HepG2 (cell line): ENCODE results near the gene HLA-DOA. TPM values are rescaled to one million over a fixed set of nuclear protein-coding genes. Genes with fewer than 3 reads are reported as not detected.
A peak's percentile ranks its signal among the peaks of the same experiment; 100 is the strongest.

Experiments used
- AGO2 ChIP-seq: fragments of 200-400 bp; formaldehyde crosslinking; optimal IDR thresholded peaks from 2 replicates; pipeline ENCODE3; 2017; ENCODE audit warnings: mild to moderate bottlenecking, low read depth, low read length, moderate library complexity
- KLF12 ChIP-seq: sonication (generic); formaldehyde crosslinking; IDR thresholded peaks from 2 replicates; pipeline ENCODE4 v1.4.0; 2020; ENCODE audit warnings: missing genetic modification reagents, borderline replicate concordance
- NFIB ChIP-seq: sonication (generic); formaldehyde crosslinking; IDR thresholded peaks from 2 replicates; pipeline ENCODE4 v1.9.0; 2021; ENCODE audit warnings: missing genetic modification reagents, mild to moderate bottlenecking, borderline replicate concordance
- PATZ1 ChIP-seq: sonication (generic); formaldehyde crosslinking; IDR thresholded peaks from 2 replicates; pipeline ENCODE4 v1.4.0; 2020; ENCODE audit warnings: missing genetic modification reagents
- PAX8 ChIP-seq: sonication (generic); formaldehyde crosslinking; IDR thresholded peaks from 2 replicates; pipeline ENCODE4 v1.8.0; 2022; ENCODE audit warnings: mild to moderate bottlenecking, missing genetic modification reagents, borderline replicate concordance
- REST ChIP-seq, 2 experiments: IDR thresholded peaks; 2 replicates each; pipeline ENCODE4 v1.6.1; 2011 to 2012; ENCODE audit warnings: low read length in 2 of 2, borderline replicate concordance in 1 of 2, low read depth in 1 of 2, mild to moderate bottlenecking in 1 of 2, moderate library complexity in 1 of 2
- SMAD9 ChIP-seq: sonication (generic); formaldehyde crosslinking; IDR thresholded peaks from 2 replicates; pipeline ENCODE4 v1.5.1; 2020; ENCODE audit warnings: mild to moderate bottlenecking, missing genetic modification reagents
- ZBTB42 ChIP-seq: sonication (generic); formaldehyde crosslinking; IDR thresholded peaks from 2 replicates; pipeline ENCODE4 v1.5.0; 2020; ENCODE audit warnings: mild to moderate bottlenecking, missing genetic modification reagents
- ZNF136 ChIP-seq: sonication (generic); formaldehyde crosslinking; IDR thresholded peaks from 2 replicates; pipeline ENCODE4 v1.8.1; 2022; ENCODE audit warnings: low read depth, mild to moderate bottlenecking, moderate library complexity, missing genetic modification reagents
- ZNF234 ChIP-seq: sonication (generic); formaldehyde crosslinking; conservative IDR thresholded peaks from 2 replicates; pipeline ENCODE4 v1.5.1; 2020; ENCODE audit warnings: mild to moderate bottlenecking, missing genetic modification reagents
- ZNF660 ChIP-seq: sonication (generic); formaldehyde crosslinking; IDR thresholded peaks from 2 replicates; pipeline ENCODE4 v1.5.1; 2020; ENCODE audit warnings: mild to moderate bottlenecking, low read depth, missing genetic modification reagents, borderline replicate concordance
- ZNF878 ChIP-seq: sonication (generic); formaldehyde crosslinking; IDR thresholded peaks from 2 replicates; pipeline ENCODE4 v1.8.1; 2023; ENCODE audit warnings: mild to moderate bottlenecking, missing genetic modification reagents, moderate library complexity
- polyA plus RNA-seq, 8 experiments: library from polyadenylated mRNA; depleted of rRNA in 3 of 8; stranded (reverse) in 7 of 8; unstranded in 1 of 8; fragments of >200 nt; fragmentation: Illumina TruSeq in 4 of 8; extraction: Trizol in 4 of 8; gene quantifications; 2 replicates each; pipeline versions ENCODE4 v1.2.1 to v1.2.3, GENCODE V29; 2011 to 2016; ENCODE audit warnings: low read depth in 4 of 8, missing spikeins in 1 of 8, mixed read lengths in 1 of 8; ENCODE audit not compliant: insufficient read depth in 1 of 8
- total RNA-seq, 5 experiments: library from RNA; depleted of rRNA; stranded (reverse); fragments of >200 nt; fragmentation: Illumina TruSeq; extraction: Trizol; gene quantifications; 2 replicates each; pipeline ENCODE4 v1.2.3, GENCODE V29; 2016; ENCODE audit warnings: low read depth in 1 of 5
- TF ChIP-seq, protein P1 (sequence below): sonication (generic); formaldehyde crosslinking; IDR thresholded peaks from 2 replicates; pipeline ENCODE4 v1.5.1; 2020; ENCODE audit warnings: mild to moderate bottlenecking, missing genetic modification reagents, moderate library complexity
- TF ChIP-seq, protein P2 (sequence below): sonication (generic); formaldehyde crosslinking; IDR thresholded peaks from 2 replicates; pipeline ENCODE4 v1.4.0; 2020; ENCODE audit warnings: missing genetic modification reagents

The HLA-DOA gene
- total and polyA plus RNA-seq, 2 of the 13 experiments (the other 11 are each of a cell fraction or from before 2014, with no cell fraction given) = 0.03 to 0.09 TPM

GRCh38 chr6:32972353-32973143 lies 36.8 kb downstream of the HLA-DOA start (continued):
- TF ChIP-seq ZNF660 (CRISPR knock-in tag) = 0 out of 2 replicates have a peak, but pooled peaks have one; percentile 28
- TF ChIP-seq AGO2 = peak; percentile 100
- TF ChIP-seq KLF12 = no peak
- no peak for TF ChIP-seq NFIB (CRISPR knock-in tag)
- TF ChIP-seq PATZ1 (CRISPR knock-in tag) = no peak
- no peak for TF ChIP-seq ZBTB42 (CRISPR knock-in tag)
- TF ChIP-seq SMAD9 (CRISPR knock-in tag) = no peak
- 0 out of 2 replicates have a peak, but pooled peaks have one; percentile 27 for TF ChIP-seq PAX8 (CRISPR knock-in tag)
- TF ChIP-seq, protein P1, sequence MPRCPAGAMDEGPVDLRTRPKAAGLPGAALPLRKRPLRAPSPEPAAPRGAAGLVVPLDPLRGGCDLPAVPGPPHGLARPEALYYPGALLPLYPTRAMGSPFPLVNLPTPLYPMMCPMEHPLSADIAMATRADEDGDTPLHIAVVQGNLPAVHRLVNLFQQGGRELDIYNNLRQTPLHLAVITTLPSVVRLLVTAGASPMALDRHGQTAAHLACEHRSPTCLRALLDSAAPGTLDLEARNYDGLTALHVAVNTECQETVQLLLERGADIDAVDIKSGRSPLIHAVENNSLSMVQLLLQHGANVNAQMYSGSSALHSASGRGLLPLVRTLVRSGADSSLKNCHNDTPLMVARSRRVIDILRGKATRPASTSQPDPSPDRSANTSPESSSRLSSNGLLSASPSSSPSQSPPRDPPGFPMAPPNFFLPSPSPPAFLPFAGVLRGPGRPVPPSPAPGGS (CRISPR knock-in tag) = 0 out of 2 replicates have a peak, but pooled peaks have one; percentile 28
- no peak; the same call in 1 of the 2 replicates for TF ChIP-seq ZNF878 (CRISPR knock-in tag)
- TF ChIP-seq ZNF136 (CRISPR knock-in tag) = no peak
- TF ChIP-seq ZNF234 = peak; percentile 96
- TF ChIP-seq, protein P2, sequence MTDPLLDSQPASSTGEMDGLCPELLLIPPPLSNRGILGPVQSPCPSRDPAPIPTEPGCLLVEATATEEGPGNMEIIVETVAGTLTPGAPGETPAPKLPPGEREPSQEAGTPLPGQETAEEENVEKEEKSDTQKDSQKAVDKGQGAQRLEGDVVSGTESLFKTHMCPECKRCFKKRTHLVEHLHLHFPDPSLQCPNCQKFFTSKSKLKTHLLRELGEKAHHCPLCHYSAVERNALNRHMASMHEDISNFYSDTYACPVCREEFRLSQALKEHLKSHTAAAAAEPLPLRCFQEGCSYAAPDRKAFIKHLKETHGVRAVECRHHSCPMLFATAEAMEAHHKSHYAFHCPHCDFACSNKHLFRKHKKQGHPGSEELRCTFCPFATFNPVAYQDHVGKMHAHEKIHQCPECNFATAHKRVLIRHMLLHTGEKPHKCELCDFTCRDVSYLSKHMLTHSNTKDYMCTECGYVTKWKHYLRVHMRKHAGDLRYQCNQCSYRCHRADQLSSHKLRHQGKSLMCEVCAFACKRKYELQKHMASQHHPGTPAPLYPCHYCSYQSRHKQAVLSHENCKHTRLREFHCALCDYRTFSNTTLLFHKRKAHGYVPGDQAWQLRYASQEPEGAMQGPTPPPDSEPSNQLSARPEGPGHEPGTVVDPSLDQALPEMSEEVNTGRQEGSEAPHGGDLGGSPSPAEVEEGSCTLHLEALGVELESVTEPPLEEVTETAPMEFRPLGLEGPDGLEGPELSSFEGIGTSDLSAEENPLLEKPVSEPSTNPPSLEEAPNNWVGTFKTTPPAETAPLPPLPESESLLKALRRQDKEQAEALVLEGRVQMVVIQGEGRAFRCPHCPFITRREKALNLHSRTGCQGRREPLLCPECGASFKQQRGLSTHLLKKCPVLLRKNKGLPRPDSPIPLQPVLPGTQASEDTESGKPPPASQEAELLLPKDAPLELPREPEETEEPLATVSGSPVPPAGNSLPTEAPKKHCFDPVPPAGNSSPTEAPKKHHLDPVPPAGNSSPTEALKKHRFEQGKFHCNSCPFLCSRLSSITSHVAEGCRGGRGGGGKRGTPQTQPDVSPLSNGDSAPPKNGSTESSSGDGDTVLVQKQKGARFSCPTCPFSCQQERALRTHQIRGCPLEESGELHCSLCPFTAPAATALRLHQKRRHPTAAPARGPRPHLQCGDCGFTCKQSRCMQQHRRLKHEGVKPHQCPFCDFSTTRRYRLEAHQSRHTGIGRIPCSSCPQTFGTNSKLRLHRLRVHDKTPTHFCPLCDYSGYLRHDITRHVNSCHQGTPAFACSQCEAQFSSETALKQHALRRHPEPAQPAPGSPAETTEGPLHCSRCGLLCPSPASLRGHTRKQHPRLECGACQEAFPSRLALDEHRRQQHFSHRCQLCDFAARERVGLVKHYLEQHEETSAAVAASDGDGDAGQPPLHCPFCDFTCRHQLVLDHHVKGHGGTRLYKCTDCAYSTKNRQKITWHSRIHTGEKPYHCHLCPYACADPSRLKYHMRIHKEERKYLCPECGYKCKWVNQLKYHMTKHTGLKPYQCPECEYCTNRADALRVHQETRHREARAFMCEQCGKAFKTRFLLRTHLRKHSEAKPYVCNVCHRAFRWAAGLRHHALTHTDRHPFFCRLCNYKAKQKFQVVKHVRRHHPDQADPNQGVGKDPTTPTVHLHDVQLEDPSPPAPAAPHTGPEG (CRISPR knock-in tag) = no peak
- no peak for TF ChIP-seq REST (IDR thresholded peaks at IDR 0.05; ENCODE audit: borderline replicate concordance in 1 of 2, low read depth in 1 of 2, low read length in 2 of 2)
